Lower leg skin (tissue), 3 donors: ENCODE data around the gene TWSG1.

Source experiments
- POLR2A ChIP-seq, 2 donors: fragments of 450-650 bp; IDR thresholded peaks; one replicate each; pipeline ENCODE4 v1.6.1; 2016 to 2017; ENCODE audit warnings: antibody characterized with exemption in 2 of 2, mild to moderate bottlenecking in 1 of 2, moderate library complexity in 1 of 2
- TF ChIP-seq, protein P1 (sequence below), 3 donors: fragments of 450-650 bp; IDR thresholded peaks; one replicate each; pipeline ENCODE4 v1.5.1; 2016; ENCODE audit warnings: antibody characterized with exemption in 3 of 3, mild to moderate bottlenecking in 3 of 3, moderate library complexity in 2 of 3

DNA sequence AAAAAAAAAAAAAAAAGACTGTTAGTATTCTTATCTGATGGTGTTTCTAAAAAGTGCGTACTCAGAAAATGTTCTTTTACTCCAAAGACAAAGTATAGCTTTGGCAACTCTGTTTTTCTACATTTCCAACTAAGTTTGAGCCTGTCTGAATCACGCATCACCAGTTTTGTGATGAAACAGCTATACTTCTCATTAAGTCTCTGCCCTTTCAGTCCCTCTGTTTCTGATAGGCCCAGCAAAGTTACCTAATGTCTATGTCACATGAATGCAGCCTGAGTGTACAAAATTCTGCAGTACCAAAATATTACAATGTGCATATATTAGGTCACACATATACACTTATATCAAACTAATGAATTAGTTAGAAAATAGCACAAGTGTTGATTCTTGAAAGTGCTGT is 22.4 kb downstream of the TWSG1 start:
- no peak for TF ChIP-seq POLR2A (IDR thresholded peaks at IDR 0.05)
- TF ChIP-seq, protein P1, sequence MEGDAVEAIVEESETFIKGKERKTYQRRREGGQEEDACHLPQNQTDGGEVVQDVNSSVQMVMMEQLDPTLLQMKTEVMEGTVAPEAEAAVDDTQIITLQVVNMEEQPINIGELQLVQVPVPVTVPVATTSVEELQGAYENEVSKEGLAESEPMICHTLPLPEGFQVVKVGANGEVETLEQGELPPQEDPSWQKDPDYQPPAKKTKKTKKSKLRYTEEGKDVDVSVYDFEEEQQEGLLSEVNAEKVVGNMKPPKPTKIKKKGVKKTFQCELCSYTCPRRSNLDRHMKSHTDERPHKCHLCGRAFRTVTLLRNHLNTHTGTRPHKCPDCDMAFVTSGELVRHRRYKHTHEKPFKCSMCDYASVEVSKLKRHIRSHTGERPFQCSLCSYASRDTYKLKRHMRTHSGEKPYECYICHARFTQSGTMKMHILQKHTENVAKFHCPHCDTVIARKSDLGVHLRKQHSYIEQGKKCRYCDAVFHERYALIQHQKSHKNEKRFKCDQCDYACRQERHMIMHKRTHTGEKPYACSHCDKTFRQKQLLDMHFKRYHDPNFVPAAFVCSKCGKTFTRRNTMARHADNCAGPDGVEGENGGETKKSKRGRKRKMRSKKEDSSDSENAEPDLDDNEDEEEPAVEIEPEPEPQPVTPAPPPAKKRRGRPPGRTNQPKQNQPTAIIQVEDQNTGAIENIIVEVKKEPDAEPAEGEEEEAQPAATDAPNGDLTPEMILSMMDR (IDR thresholded peaks at IDR 0.05) = no peak
